GM23338 (cell line): ENCODE measurements around the gene HDAC10. TPM values are rescaled to one million over a fixed set of nuclear protein-coding genes. Genes with fewer than 3 reads are reported as not detected.

Source experiments
- ATAC-seq: fragments of 200-7000 bp; cut with Tn5 transposase; 3 replicates; pipeline ENCODE4 v1.9.1; 2020
- DNase-seq: peaks from one replicate; pipeline ENCODE4 v3.0.0-alpha.2; 2015; ENCODE audit warnings: low spot score
- H2AFZ ChIP-seq: fragments of 200-600 bp; sonication (generic); 2 replicates; pipeline ENCODE4 v1.8.0; 2016; ENCODE audit warnings: antibody characterized with exemption, mild to moderate bottlenecking, moderate library complexity
- H3F3A ChIP-seq: fragments of 200-600 bp; sonication (generic); replicated peaks from 2 replicates; pipeline ENCODE4 v1.8.0; 2017; ENCODE audit warnings: antibody characterized with exemption, mixed run types, low read depth
- H3K27ac ChIP-seq: fragments of 200-600 bp; sonication (generic); 2 replicates; pipeline ENCODE4 v1.6.1; 2016; ENCODE audit warnings: low read depth
- H3K27me3 ChIP-seq: fragments of 200-600 bp; sonication (generic); 2 replicates; pipeline ENCODE4 v1.8.0; 2016; ENCODE audit warnings: mild to moderate bottlenecking, mixed run types, moderate library complexity; ENCODE audit not compliant: insufficient read depth
- H3K36me3 ChIP-seq: fragments of 200-600 bp; sonication (generic); 2 replicates; pipeline ENCODE4 v1.8.0; 2016; ENCODE audit warnings: mild to moderate bottlenecking; ENCODE audit not compliant: insufficient read depth
- H3K4me1 ChIP-seq: fragments of 200-600 bp; sonication (generic); 2 replicates; pipeline ENCODE4 v1.8.0; 2016; ENCODE audit warnings: mild to moderate bottlenecking, moderate library complexity; ENCODE audit not compliant: insufficient read depth
- H3K4me2 ChIP-seq: fragments of 200-600 bp; sonication (generic); 2 replicates; pipeline ENCODE4 v1.7.1; 2017; ENCODE audit warnings: mixed run types
- H3K4me3 ChIP-seq: fragments of 200-600 bp; sonication (generic); 2 replicates; pipeline ENCODE4 v1.6.1; 2016; ENCODE audit warnings: mixed run types
- H3K79me2 ChIP-seq: fragments of 200-600 bp; sonication (generic); replicated peaks from 2 replicates; pipeline ENCODE4 v1.8.0; 2017; ENCODE audit warnings: mild to moderate bottlenecking; ENCODE audit not compliant: insufficient read depth
- H3K9me2 ChIP-seq: fragments of 200-600 bp; sonication (generic); 2 replicates; pipeline ENCODE4 v1.8.0; 2017; ENCODE audit not compliant: insufficient read depth
- H4K20me1 ChIP-seq: fragments of 200-600 bp; sonication (generic); replicated peaks from 2 replicates; pipeline ENCODE4 v1.8.0; 2017; ENCODE audit warnings: mild to moderate bottlenecking; ENCODE audit not compliant: insufficient read depth
- H3K27ac Mint-ChIP-seq: 2 replicates; pipeline ENCODE4 v1.8.0; 2020; ENCODE audit warnings: inconsistent platforms, mild to moderate bottlenecking, moderate library complexity, mixed read lengths
- H3K27me3 Mint-ChIP-seq: 3 replicates; pipeline ENCODE4 v1.8.0; 2022; ENCODE audit warnings: low read depth, mild to moderate bottlenecking, moderate library complexity, mixed read lengths, inconsistent platforms; ENCODE audit not compliant: insufficient read depth, poor library complexity
- H3K36me3 Mint-ChIP-seq: 3 replicates; pipeline ENCODE4 v1.8.0; 2021; ENCODE audit warnings: low read depth, mild to moderate bottlenecking, inconsistent platforms, moderate library complexity, mixed read lengths
- H3K4me1 Mint-ChIP-seq: 3 replicates; pipeline ENCODE4 v1.8.0; 2020; ENCODE audit warnings: mild to moderate bottlenecking, inconsistent platforms, mixed read lengths
- H3K4me3 Mint-ChIP-seq: 3 replicates; pipeline ENCODE4 v1.8.0; 2021; ENCODE audit warnings: moderate library complexity, mild to moderate bottlenecking, inconsistent platforms, mixed read lengths
- H3K9me3 Mint-ChIP-seq: 3 replicates; pipeline ENCODE4 v1.8.0; 2020; ENCODE audit warnings: moderate library complexity, mild to moderate bottlenecking, inconsistent platforms, mixed read lengths
- EZH2phosphoT487 ChIP-seq: fragments of 200-600 bp; sonication (generic); IDR thresholded peaks from one replicate; pipeline ENCODE4 v1.8.1; 2018; ENCODE audit warnings: antibody characterized with exemption; ENCODE audit not compliant: unreplicated experiment
- NANOG ChIP-seq: IDR thresholded peaks from 2 replicates; pipeline ENCODE4 v1.6.1; 2016; ENCODE audit warnings: antibody characterized with exemption, borderline replicate concordance
- POLR2AphosphoS5 ChIP-seq: IDR thresholded peaks from 2 replicates; pipeline ENCODE4 v1.6.1; 2016; ENCODE audit warnings: antibody characterized with exemption, low read depth
- ZNF331 ChIP-seq: fragments of 250-450 bp; sonication (Bioruptor Pico); IDR thresholded peaks from 2 replicates; pipeline ENCODE4 v1.5.0; 2020; ENCODE audit warnings: low read depth, mild to moderate bottlenecking, moderate library complexity
- polyA plus RNA-seq: library from polyadenylated mRNA; unstranded; fragments of >200 nt; fragmentation: Nextera tagmentation; extraction: Ambion mirVana; gene quantifications from 2 replicates; pipeline ENCODE4 v1.2.1, GENCODE V29; 2016
- total RNA-seq: library from RNA; depleted of rRNA; stranded (reverse); fragments of >200 nt; shearing (Covaris generic); gene quantifications from 2 replicates; pipeline ENCODE4 v1.2.3, GENCODE V29; 2014
- TF ChIP-seq, protein P1 (sequence below), 2 experiments: fragments of 200-600 bp in 1 of 2; sonication (generic) in 1 of 2; conservative IDR thresholded peaks; 2 replicates each; pipeline versions ENCODE4 v1.5.1 to v1.6.1; 2016 to 2017; ENCODE audit warnings: antibody characterized with exemption in 2 of 2, low read depth in 2 of 2, mild to moderate bottlenecking in 2 of 2, moderate library complexity in 1 of 2
- TF ChIP-seq, protein P2 (sequence below): fragments of 250-450 bp; sonication (Bioruptor Pico); IDR thresholded peaks from 2 replicates; pipeline ENCODE4 v1.5.0; 2020; ENCODE audit warnings: mild to moderate bottlenecking, moderate library complexity
- TF ChIP-seq, protein P3 (sequence below): IDR thresholded peaks from 2 replicates; pipeline ENCODE4 v1.6.1; 2016; ENCODE audit warnings: antibody characterized with exemption

Gene HDAC10
- total and polyA plus RNA-seq, 2 experiments from 2014 or later, result 4.1 to 41.9 TPM

DNA sequence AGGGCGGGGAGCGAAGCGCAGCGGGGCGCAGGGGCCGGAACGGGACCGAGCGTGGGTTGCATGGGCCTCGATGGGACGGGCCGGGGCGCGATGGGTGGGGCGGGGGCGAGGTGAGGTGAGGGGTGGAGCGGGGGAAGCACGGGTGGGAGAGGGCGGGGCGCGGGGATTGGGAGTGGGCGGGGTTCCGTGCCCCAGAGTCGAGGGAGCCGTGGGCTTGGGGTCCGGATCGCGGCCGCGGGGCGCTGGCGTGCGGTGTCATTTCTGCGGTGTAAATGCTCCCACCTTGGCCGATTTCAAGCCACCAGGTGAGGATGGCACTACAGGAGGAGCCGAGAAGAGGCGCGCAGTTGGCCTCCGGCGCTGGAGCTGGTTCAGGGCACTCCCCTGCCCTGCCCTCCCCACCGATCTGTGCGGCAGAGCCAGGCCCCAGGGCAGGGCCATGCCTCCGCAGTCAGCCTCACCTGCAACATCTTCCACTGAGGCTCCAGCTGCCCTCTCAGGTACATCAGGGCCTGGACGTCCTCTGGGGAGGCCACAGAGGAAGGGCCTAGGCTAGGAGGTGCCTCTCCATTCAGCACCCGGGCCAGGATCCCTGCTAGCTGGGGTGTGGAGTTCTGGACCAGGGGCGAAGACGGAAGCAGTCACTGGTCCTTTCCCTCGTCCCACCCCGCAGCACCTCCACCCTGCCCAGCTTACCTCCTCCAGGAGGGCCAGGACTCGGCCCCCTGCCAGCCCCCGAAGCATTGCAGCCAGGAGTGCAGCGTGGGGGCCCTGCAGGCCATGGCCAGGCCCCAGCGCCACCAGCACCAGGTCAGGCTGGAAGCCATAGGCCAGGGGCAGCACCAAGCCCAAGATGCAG is 5.6 kb downstream of the HDAC10 start:
- Histone ChIP-seq H3K36me3 (no peaks in the 10 kb centered on the region), H2AFZ (no peak overlapping the region), H3K4me1 (peaks cover 12% of the 10 kb centered on the region), H3K4me2 (peak overlapping the region; percentile 97), H3K4me3 (peak overlapping the region; percentile 99), H4K20me1 (peaks cover 4% of the 10 kb centered on the region; the same call in 1 of the 2 replicates), H3K79me2 (peaks cover 33% of the 10 kb centered on the region), H3F3A (peaks cover 2% of the 10 kb centered on the region; the same call in 1 of the 2 replicates), H3K27ac (no peak overlapping the region; the same call in 1 of the 2 replicates), H3K9me2 (no peaks in the 10 kb centered on the region), H3K27me3 (no peaks in the 10 kb centered on the region)
- ATAC-seq, result peak; percentile 27
- H3K4me3 Mint-ChIP-seq, result peak overlapping the region; percentile 92
- H3K9me3 Mint-ChIP-seq, result no peaks in the 10 kb centered on the region
- no peak for DNase-seq
- H3K27me3 Mint-ChIP-seq, result peaks cover 11% of the 10 kb centered on the region
- peak overlapping the region; percentile 97 for H3K27ac Mint-ChIP-seq
- peaks cover 24% of the 10 kb centered on the region for H3K4me1 Mint-ChIP-seq
- H3K36me3 Mint-ChIP-seq, result peaks cover 11% of the 10 kb centered on the region; the same call in 2 of the 3 replicates
- TF ChIP-seq POLR2AphosphoS5 (no peak), NANOG (no peak), ZNF331 (no peak), EZH2phosphoT487 (no peak)
- TF ChIP-seq, protein P1, sequence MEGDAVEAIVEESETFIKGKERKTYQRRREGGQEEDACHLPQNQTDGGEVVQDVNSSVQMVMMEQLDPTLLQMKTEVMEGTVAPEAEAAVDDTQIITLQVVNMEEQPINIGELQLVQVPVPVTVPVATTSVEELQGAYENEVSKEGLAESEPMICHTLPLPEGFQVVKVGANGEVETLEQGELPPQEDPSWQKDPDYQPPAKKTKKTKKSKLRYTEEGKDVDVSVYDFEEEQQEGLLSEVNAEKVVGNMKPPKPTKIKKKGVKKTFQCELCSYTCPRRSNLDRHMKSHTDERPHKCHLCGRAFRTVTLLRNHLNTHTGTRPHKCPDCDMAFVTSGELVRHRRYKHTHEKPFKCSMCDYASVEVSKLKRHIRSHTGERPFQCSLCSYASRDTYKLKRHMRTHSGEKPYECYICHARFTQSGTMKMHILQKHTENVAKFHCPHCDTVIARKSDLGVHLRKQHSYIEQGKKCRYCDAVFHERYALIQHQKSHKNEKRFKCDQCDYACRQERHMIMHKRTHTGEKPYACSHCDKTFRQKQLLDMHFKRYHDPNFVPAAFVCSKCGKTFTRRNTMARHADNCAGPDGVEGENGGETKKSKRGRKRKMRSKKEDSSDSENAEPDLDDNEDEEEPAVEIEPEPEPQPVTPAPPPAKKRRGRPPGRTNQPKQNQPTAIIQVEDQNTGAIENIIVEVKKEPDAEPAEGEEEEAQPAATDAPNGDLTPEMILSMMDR (conservative IDR thresholded peaks at IDR 0.05; ENCODE audit: low read depth in 2 of 2), result no peak
- TF ChIP-seq, protein P2, sequence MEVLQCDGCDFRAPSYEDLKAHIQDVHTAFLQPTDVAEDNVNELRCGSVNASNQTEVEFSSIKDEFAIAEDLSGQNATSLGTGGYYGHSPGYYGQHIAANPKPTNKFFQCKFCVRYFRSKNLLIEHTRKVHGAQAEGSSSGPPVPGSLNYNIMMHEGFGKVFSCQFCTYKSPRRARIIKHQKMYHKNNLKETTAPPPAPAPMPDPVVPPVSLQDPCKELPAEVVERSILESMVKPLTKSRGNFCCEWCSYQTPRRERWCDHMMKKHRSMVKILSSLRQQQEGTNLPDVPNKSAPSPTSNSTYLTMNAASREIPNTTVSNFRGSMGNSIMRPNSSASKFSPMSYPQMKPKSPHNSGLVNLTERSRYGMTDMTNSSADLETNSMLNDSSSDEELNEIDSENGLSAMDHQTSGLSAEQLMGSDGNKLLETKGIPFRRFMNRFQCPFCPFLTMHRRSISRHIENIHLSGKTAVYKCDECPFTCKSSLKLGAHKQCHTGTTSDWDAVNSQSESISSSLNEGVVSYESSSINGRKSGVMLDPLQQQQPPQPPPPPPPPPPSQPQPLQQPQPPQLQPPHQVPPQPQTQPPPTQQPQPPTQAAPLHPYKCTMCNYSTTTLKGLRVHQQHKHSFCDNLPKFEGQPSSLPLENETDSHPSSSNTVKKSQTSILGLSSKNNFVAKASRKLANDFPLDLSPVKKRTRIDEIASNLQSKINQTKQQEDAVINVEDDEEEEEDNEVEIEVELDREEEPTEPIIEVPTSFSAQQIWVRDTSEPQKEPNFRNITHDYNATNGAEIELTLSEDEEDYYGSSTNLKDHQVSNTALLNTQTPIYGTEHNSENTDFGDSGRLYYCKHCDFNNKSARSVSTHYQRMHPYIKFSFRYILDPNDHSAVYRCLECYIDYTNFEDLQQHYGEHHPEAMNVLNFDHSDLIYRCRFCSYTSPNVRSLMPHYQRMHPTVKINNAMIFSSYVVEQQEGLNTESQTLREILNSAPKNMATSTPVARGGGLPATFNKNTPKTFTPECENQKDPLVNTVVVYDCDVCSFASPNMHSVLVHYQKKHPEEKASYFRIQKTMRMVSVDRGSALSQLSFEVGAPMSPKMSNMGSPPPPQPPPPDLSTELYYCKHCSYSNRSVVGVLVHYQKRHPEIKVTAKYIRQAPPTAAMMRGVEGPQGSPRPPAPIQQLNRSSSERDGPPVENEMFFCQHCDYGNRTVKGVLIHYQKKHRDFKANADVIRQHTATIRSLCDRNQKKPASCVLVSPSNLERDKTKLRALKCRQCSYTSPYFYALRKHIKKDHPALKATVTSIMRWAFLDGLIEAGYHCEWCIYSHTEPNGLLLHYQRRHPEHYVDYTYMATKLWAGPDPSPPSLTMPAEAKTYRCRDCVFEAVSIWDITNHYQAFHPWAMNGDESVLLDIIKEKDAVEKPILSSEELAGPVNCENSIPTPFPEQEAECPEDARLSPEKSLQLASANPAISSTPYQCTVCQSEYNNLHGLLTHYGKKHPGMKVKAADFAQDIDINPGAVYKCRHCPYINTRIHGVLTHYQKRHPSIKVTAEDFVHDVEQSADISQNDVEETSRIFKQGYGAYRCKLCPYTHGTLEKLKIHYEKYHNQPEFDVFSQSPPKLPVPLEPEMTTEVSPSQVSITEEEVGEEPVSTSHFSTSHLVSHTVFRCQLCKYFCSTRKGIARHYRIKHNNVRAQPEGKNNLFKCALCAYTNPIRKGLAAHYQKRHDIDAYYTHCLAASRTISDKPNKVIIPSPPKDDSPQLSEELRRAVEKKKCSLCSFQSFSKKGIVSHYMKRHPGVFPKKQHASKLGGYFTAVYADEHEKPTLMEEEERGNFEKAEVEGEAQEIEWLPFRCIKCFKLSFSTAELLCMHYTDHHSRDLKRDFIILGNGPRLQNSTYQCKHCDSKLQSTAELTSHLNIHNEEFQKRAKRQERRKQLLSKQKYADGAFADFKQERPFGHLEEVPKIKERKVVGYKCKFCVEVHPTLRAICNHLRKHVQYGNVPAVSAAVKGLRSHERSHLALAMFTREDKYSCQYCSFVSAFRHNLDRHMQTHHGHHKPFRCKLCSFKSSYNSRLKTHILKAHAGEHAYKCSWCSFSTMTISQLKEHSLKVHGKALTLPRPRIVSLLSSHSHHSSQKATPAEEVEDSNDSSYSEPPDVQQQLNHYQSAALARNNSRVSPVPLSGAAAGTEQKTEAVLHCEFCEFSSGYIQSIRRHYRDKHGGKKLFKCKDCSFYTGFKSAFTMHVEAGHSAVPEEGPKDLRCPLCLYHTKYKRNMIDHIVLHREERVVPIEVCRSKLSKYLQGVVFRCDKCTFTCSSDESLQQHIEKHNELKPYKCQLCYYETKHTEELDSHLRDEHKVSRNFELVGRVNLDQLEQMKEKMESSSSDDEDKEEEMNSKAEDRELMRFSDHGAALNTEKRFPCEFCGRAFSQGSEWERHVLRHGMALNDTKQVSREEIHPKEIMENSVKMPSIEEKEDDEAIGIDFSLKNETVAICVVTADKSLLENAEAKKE (CRISPR knock-in tag), result no peak
- TF ChIP-seq, protein P3, sequence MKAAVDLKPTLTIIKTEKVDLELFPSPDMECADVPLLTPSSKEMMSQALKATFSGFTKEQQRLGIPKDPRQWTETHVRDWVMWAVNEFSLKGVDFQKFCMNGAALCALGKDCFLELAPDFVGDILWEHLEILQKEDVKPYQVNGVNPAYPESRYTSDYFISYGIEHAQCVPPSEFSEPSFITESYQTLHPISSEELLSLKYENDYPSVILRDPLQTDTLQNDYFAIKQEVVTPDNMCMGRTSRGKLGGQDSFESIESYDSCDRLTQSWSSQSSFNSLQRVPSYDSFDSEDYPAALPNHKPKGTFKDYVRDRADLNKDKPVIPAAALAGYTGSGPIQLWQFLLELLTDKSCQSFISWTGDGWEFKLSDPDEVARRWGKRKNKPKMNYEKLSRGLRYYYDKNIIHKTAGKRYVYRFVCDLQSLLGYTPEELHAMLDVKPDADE, result no peak
